ENCODE data around the gene PYGL.
"Not testable (repeated sequence)": the region's sequence is repeated elsewhere in the genome, so short reads cannot be mapped to it uniquely, and the experiment has no call there.

PYGL gene

DNA sequence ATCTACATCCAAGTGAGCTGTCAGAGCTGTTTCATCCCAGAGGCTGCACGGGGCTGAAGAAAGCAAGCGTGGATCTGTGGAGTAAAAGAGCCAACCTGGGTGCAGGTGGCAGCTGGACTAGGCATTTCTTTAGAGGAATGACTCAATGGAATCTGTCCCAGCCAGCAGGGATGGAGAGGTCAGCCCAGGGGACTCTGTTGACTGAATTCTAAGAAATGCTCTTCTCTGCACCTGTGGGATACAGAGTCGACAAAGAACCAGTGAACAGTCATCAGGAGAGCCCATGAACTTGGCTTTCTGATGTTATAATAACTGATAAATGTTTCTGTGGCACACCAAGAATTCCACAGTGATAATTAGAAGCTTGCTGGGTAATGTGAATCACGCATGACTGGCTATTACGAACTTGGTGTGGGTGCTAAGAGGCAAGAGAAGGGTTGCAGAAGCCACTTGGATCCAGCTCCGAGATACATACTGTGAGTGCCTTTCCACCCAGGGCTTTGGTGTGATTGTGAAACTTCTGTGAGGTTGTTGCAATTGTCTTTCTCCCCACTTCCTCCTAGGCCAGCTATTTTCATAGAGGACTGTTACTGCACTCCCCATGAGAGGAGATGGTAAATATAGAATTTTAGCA lies 16.2 kb downstream of the PYGL start:
- peak in 2 of 51 donors; percentile 21 to 39 for DNase-seq

DNA sequence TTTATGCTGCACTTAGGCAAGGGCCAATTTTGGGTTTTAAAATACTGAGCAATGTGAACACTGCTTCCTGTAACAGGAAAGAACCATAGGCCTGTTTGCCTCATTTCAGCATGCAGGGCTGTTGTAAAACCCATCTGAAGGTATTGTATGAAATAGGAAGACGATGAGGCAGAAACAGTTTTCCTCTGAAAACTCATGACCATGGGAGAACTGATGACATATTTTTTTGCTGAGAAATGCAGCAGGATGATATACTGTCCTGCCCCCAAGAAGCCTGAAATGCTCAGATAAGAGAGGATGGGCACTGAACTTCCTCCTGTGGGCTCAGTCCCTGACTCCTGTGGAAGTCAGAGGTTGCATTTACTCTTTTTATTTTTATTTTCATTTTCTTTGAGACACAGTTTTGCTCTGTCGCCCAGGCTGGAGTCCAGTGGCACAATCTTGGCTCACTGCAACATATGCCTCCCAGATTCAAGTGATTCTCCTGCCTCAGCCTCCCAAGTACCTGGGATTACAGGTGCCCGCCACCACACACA lies 17.4 kb downstream of the PYGL start:
- no peak for DNase-seq

DNA sequence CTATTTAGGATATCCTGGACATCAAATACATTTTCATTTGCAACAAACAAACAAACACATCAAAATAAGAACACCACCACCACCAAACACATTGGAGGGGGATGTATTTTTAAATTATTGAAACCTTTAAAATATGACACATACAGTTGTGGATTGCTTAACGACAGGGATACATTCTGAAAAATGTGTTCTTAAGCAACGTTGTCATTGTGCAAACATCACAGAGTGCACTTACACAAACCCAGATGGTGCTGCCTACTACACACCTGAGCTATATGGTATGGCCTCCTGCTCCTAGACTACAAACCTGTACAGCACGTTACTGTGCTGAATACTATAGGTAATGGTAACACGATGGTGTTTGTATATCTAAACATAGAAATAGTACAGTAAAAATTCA lies 19.4 kb downstream of the PYGL start:
- DNase-seq: no peak

DNA sequence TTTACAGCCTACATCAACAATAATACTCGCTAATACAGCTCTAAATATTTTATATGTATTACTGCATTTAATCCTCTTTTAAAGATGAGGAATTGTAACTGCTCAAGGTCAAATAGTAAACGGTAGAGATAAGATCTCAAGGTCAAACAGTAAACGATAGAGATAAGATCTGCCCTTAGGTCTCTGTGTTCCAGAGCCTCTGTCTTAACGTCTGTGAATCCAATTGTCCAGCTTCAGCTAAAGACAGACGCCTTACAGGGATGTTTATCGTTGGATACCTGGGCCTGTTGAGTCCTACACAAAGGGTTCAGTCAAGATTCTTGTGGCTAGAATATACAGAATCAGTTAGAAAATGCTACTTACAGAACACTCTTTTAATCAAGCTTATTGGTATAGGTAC lies 20.0 kb downstream of the PYGL start:
- DNase-seq: no peak

DNA sequence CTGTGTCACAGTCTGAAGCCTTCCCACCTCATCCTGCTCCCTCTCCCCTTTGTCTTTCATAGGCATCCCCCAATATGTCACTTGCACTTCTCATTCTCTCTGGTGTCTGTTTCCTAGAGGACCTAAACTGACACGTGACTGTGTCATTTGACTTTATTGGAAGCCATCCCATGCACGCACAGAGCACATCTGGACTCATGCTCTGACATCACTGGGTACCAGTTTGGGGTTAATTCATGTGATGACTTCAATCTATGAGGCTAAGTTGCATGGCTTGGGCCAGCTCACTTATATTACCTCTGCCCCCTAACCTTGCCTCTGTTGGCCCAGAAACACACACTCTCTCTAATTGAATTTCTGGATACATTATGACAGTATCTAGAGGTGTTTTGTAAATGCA lies 21.5 kb downstream of the PYGL start:
- DNase-seq: no peak

DNA sequence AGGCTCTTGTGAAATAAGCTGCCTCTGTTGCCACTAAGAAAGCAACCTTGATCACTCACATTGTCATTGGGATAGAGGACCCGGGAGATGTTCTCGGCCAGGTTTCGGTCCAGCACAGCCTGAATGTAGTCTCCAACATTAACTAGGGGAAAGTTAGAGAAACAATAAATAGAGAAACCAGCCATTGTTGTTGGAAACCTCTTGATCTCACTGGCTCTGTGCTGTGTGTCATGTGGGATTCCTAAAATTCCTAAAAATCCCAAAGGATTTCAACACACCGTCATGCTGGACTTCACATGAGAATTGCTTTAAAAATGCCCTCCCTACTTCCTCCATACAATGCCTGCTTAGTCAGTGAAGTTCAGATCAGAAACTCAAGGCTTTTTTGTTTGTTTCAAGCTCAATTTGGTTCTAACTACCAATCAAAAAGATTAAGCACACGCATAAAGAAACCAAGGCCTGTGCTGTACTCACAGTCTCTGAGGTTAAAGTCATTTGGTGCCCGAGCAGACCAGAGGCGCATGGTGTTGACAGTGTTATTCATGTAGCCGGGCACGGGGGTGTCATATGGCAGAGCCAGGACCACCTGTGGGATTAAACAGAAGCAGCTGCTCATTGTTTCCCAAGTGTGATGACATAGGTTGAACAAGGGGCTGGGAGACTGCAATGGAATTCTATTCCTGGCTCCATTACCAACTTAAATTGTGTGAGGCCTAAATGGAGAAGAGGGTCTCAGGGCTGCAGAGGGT lies 23.6 kb downstream of the PYGL start:
- no peak for DNase-seq

DNA sequence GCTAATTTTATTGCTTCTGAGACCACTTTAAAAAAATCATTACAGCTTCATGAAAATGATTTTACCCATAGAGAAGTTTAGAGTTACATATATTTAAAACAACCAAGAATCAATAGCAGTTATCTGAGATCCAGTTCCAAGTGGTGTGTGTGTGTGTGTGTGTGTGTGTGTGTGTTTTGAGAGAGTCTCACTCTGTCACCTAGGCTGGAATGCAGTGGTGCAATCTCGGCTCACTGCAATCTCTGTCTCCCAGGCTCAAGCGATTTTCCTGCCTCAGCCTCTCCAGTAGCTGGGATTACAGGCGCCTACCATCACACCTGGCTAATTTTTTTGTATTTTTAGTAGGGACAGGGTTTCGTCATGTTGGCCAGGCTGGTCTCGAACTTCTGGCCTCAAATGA lies 24.8 kb downstream of the PYGL start:
- DNase-seq: not testable (repeated sequence)

DNA sequence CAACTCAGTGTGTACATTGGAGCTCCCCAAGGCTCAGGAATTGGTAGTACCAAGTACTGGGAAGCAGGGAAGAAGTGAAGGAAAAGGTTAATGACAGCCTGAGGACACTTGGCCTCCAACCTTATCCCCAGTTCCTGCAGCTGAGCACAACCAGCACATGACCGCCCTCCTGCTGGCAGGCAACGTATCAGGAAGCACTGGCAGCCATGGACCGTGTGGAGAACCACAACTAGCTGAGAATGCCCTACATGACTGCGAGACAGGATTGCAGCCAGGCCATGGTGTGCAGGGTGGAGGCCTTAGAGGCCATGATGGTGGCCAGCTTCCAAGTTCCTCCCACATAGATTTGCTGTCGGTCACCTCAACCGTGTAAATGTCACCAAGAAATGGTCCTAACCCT lies 26.8 kb downstream of the PYGL start:
- DNase-seq: no peak

DNA sequence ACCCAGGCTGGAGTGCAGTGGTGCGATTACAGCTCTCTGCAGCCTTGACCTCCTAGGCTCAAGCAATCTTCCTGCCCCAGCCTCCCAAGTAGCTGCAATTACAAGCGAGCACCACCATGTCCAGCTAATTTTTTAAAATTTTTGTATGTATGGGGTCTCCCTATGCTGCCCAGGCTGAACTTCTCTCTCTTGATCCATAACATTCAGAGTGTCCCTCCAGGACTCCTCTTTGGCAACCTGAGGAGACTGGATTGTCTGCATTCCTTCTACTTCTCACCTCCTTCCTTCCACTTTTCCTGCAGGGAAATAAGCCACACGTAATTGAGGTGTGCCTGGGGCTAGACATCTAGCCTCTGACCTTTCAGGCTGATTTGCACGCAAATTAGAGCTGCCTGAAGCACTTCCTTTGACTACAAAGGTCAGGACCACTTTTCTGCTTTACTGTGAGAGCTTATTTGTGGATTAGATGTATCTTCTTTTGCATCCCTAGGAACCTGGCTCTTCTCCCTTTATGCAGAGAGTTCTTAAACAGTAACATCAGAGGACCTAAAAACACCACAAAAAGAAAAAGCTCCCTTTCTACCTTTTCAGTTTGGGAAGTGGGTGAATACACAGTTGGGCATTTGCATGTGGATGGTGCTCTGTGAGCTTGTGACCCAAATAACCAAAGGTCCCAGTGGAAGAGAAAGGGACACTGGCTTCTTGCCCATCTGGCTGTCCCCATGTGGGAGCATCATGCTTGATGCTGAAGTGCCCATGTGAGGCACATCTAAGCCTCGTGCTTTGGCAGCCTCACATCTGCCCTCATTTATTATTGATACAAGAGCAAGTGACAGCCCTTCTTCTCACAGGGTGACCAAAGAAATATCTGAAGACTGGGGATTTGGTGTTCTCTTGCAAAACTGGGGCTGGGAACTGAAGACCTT lies 33.5 kb downstream of the PYGL start:
- no peak for DNase-seq

DNA sequence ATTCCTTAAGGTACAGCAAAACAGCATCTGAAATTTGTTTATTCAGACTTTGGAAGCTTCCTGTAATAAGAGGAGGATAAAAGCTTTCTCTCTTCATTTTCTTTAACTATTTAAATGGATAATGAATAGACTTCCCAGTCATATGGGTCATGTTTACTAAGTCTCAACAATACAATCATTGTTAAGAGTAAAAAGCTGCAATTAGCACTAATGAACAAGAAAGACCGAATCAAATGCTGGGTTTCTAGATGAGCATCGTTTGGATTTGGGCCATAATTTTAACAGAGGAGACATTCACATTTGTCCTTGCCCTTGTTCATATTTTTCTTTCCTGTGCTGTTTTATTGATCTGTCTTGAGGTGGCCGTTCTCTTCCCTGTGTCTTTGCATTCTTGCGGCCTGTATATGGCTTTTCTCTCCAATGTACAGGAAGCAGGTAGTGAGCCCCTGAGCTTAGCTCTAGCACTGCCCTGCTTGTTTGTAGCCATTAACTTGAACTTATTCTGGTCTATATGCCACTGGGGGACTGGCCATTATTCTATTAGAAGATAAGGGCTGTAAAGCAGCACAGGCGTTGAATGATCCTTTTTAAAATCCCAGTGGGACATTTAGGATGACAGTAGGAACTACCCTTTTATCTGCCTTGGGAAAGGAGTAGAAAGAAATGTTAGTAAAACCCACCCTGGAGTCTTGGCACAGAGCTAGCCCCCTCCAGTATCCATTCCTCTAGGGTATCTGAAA lies 37.8 kb downstream of the PYGL start:
- DNase-seq: peak in 2 of 51 donors; percentile 2 to 60

DNA sequence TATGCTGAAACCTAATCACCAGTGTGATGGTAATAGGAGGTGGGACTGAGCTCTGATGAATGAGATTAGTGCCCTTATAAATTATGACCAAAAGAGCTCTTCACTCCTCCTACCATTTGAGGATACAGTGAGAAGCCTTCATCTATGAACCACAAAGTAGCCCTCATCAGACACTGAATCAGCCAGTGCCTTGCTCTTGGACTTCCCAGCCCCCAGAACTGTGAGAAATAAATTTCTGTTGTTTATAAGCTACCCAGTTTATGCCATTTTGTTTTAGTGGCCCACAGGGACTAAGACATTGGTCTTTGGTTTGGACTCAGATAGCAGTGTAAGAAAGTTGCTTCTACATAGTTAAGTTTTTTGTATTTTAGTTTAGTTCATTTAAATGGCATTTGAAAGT lies 39.6 kb downstream of the PYGL start:
- DNase-seq: no peak

DNA sequence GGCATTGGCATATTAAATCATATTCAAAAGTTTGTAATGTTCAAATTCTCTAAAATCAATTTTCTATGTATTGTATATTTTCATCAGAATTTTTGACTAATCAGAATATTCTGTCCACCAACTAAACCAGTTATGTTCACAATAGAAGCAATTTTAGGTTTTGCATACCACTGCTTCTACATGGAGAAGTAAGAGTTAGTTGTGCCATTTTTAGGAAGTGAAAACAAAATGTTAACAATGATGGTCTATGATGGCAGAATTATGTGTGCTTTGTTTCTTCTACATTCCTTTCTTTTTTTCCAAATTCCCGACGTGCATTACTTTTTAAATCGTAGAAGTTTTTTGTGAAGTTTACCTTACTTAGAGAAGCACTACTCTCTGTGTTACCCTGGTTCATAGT lies 42.9 kb downstream of the PYGL start:
- DNase-seq: no peak

DNA sequence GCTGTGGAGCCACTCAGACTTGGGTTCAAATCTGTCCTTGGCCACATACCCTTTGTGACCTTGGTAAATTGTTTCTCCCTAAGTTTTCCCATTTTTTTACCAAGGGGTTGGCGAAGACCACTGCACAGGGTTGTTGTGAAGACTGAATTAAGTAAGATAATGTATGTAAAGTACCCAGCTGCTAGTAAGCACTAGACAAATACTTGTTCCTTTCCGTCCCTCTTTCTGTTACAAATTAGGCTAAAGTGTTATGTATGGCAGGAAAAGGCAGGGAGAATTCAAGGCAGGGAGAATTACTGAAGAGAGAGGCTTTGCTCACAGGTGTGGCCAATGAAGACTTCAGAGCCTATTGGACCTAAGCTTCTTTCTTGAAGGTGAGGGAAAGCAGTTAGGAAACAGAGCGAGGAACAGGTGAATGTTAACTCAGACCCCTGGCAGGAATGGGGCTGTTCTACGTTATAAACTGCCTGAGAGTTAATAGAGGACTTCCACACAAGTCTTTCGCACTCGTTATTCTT lies 46.6 kb downstream of the PYGL start:
- DNase-seq: no peak

DNA sequence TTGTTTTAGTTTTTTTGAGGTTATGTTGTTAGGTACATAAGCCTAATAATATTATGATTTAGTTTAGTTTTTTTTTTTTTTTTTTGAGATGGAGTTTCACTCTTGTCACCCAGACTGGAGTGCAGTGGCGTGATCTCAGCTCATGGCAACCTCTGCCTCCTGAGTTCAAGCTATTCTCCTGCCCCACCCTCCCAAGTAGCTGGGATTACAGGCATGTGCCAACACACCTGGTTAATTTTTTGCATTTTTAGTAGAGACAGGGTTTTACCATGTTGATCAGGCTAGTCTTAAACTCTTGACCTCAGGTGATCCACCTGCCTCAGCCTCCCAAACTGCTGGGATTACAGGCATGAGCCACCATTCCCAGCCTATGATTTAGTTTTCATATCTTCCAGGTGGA lies 47.3 kb downstream of the PYGL start:
- DNase-seq: not testable (repeated sequence)

DNA sequence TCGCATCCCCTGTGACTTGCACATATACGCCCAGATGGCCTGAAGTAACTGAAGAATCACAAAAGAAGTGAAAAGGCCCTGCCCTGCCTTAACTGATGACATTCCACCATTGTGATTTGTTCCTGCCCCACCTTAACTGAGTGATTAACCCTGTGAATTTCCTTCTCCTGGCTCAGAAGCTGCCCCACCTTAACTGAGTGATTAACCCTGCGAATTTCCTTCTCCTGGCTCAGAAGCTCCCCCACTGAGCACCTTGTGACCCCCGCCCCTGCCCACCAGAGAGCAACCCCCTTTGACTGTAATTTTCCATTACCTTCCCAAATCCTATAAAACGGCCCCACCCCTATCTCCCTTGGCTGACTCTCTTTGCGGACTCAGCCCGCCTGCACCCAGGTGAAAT lies 47.9 kb downstream of the PYGL start:
- not testable (repeated sequence) for DNase-seq

DNA sequence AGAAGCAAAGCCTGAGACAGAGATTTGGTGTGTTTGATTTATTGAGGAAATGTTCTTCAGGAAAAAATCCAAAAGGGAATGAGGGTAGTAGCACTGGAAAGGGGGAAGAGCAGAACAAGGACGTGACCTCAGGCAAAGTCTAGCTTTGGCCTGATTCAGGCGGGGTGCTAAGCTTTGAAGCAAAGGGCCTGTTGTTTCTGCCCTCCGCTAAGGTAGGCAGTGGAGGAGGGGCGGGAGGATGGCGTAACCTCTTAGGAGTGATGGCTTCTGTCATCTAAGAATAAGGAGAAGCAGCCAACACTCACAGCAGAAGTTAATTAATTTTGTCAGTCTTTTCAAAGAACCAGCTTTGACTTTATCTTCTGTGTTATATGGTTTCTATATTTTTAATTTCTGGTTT lies 52.0 kb downstream of the PYGL start:
- no peak for DNase-seq

DNA sequence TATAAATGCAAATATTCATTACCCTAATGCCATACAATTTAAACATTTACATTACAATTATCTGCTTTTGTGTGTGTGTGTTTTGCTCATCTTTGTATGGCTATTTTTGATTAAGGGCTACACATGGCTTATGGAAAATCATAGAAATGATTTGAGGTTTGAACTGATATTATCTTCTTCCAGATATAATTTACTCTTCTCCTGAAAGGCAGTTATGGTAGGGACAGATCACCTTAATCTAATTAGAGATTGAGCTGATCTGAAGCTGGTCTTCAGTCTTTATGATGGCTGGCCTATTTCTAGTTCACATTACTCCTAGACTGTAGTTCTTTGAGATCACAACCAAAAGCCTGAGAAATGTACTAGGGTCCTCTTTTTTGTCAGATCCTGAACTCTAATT lies 56.8 kb downstream of the PYGL start:
- no peak for DNase-seq

DNA sequence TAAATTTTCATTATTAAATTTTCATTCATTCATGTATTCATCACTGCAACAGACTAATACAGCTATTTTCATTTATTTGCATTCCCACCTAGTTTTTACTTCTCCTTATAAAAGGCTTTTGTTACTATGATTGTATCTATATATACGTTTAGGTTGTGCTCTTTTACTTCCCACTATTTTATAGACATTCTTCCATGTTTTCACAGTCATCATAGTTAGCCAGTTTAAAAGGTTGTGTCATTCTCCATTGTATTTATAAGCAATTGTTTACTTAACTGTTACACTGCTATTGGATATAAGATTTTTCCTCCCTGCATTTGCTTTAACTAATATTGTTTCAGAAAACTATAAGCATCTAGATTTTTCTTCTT lies 60.5 kb downstream of the PYGL start:
- DNase-seq: no peak

DNA sequence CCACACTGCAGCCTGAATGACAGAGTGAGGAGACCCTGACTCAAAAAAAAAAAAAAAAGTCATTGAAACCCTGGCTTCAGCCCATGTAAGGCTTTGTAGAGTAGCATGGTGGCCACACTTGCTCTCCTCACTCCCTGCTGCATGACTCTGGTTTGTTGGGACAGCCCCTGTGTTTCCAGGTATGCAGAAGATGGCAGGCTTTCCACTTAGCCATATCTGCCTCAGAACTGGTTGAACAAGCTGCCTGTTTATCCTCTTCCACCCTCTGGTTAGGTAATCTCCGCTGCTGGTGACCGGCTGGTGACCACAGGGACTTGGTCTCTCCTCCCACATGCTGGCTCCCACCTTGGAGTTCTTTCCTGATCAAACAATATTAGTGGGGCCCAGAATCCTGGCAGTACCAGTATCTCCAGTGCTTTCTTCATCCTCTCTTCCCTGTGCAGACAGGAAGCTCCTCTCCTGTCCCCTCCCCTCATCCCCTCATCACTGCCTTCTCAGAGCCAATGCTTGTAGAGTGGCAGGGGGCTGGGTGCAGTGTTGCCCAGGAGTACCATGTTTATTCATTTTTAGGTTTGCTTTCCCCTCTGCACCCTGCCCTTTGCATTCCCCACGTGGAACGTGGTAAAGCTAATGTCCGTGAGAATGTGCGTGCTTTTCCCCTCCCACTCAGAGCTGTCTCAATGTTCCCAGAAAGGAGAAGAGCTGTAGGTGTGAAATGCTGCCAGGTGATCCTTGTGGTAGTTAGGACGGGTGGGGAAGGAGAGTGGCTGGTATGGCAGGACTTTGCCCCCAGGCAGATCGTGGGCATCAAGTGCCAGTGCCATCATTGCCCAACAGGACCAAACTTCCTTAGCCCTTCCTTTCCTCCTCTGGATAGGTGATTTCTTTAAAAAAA lies 61.1 kb downstream of the PYGL start:
- DNase-seq: no peak
